Natural killer cell (primary cell): ENCODE measurements around the gene PTK7. TPM values are rescaled to one million over a fixed set of nuclear protein-coding genes. Genes with fewer than 3 reads are reported as not detected.

Experiments
- ATAC-seq, 3 donors: fragments of 150-1000 bp in 2 of 3; fragments of 200-7000 bp in 1 of 3; cut with Tn5 transposase; 1 replicate in 1 of 3; 2 replicates in 2 of 3; pipeline ENCODE4 v1.10.0; 2021; ENCODE audit warnings: mild to moderate bottlenecking in 2 of 3, moderate library complexity in 2 of 3
- DNase-seq, 2 donors: peaks; one replicate each; pipeline versions ENCODE4 v3.0.0 to v3.0.0-alpha.2; 2013 to 2021; ENCODE audit warnings: mixed read lengths in 1 of 2
- H3K27ac ChIP-seq: one replicate; pipeline ENCODE4 v1.5.1; 2013; ENCODE audit warnings: mild to moderate bottlenecking, low read length
- H3K27me3 ChIP-seq: one replicate; pipeline ENCODE4 v1.6.1; 2013; ENCODE audit warnings: low read length; ENCODE audit not compliant: control insufficient read depth, insufficient read depth
- H3K36me3 ChIP-seq: one replicate; pipeline ENCODE4 v1.6.1; 2013; ENCODE audit warnings: low read length; ENCODE audit not compliant: control insufficient read depth, insufficient read depth
- H3K4me1 ChIP-seq: one replicate; pipeline ENCODE4 v1.6.1; 2013; ENCODE audit warnings: low read length; ENCODE audit not compliant: control insufficient read depth, insufficient read depth
- H3K4me3 ChIP-seq: one replicate; pipeline ENCODE4 v1.5.1; 2013; ENCODE audit warnings: low read length
- H3K9me3 ChIP-seq: one replicate; pipeline ENCODE4 v1.6.1; 2013; ENCODE audit warnings: low read length; ENCODE audit not compliant: control insufficient read depth, insufficient read depth
- H3K27ac Mint-ChIP-seq, 2 donors: one replicate each; pipeline ENCODE4 v1.8.0; 2022; ENCODE audit warnings: mild to moderate bottlenecking in 2 of 2, mixed read lengths in 2 of 2, moderate library complexity in 1 of 2
- H3K27me3 Mint-ChIP-seq, 2 donors: one replicate each; pipeline ENCODE4 v1.8.0; 2022; ENCODE audit warnings: low read depth in 2 of 2, mixed read lengths in 2 of 2
- H3K36me3 Mint-ChIP-seq: one replicate; pipeline ENCODE4 v1.8.0; 2022; ENCODE audit warnings: mixed read lengths
- H3K4me1 Mint-ChIP-seq, 2 donors: one replicate each; pipeline ENCODE4 v1.8.0; 2022; ENCODE audit warnings: mixed read lengths in 2 of 2
- H3K4me3 Mint-ChIP-seq: one replicate; pipeline ENCODE4 v1.8.0; 2022; ENCODE audit warnings: mild to moderate bottlenecking, moderate library complexity, mixed read lengths
- H3K9me3 Mint-ChIP-seq, 2 donors: one replicate each; pipeline ENCODE4 v1.8.0; 2022; ENCODE audit warnings: mixed read lengths in 2 of 2
- WGBS: methylation state at CpG from one replicate; pipeline ENCODE4 v1.1.7; 2013; ENCODE audit warnings: missing lambda C conversion rate; ENCODE audit not compliant: insufficient coverage; 5-methylcytosine and 5-hydroxymethylcytosine counted together
- intact Hi-C: fragments of 100-400 bp; cut with micrococcal nuclease; formaldehyde crosslinking; loops from one replicate; pipeline ENCODE4 v1.14.2; 2022
- total RNA-seq, 4 donors: library from RNA; stranded (reverse); fragments of 120-200 nt in 1 of 4; gene quantifications; one replicate each; pipeline versions ENCODE4 v1.2.3 to v1.2.4, GENCODE V29; 2013 to 2022
- TF ChIP-seq, protein P1 (sequence below): fragments of 200-600 bp; IDR thresholded peaks from one replicate; pipeline ENCODE4 v1.8.0; 2022; ENCODE audit warnings: antibody characterized with exemption

PTK7 gene
- total RNA-seq, 3 donors from 2014 or later (not counting 1 experiment from before 2014, with no cell fraction given): 1.7 to 5.6 (median 2.8) TPM

DNA sequence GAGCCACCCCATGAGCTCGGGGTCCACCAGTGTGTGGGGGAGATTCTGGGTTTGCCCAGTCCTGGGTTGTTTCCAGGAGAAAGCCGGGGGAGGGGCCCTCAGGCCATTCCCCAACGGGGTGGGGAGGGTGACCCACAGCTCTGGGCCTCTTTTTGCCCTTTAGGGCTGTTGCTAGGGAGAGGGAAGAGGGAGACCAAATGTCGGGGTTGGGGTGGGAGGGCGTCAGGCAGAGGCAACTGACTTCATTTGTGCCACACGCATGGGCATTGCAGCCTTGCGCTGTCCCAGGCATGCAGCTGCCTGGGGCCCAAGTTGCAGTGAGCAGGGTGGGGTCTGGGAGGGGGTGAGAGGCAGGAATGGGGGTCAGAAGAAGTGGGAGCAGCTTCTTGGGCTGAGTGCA lies 103.9 kb downstream of the PTK7 start:
- intact Hi-C loops: no loop called here
- peaks cover 35 to 36% of the 10 kb centered on the region in 2 donors for H3K4me1 Mint-ChIP-seq
- H3K27me3 Mint-ChIP-seq: no peaks in the 10 kb centered on the region
- no peaks in the 10 kb centered on the region for H3K9me3 Mint-ChIP-seq
- no peak for ATAC-seq
- H3K36me3 Mint-ChIP-seq: no peaks in the 10 kb centered on the region
- H3K4me3 Mint-ChIP-seq: no peak overlapping the region
- 86% methylated on average over 6 of the region's 7 CpGs for WGBS
- Histone ChIP-seq H3K27ac (no peak overlapping the region), H3K36me3 (peaks cover 43% of the 10 kb centered on the region), H3K27me3 (no peaks in the 10 kb centered on the region), H3K4me1 (peaks cover 27% of the 10 kb centered on the region), H3K9me3 (no peaks in the 10 kb centered on the region), H3K4me3 (no peak overlapping the region)
- no peak overlapping the region for H3K27ac Mint-ChIP-seq
- TF ChIP-seq, protein P1, sequence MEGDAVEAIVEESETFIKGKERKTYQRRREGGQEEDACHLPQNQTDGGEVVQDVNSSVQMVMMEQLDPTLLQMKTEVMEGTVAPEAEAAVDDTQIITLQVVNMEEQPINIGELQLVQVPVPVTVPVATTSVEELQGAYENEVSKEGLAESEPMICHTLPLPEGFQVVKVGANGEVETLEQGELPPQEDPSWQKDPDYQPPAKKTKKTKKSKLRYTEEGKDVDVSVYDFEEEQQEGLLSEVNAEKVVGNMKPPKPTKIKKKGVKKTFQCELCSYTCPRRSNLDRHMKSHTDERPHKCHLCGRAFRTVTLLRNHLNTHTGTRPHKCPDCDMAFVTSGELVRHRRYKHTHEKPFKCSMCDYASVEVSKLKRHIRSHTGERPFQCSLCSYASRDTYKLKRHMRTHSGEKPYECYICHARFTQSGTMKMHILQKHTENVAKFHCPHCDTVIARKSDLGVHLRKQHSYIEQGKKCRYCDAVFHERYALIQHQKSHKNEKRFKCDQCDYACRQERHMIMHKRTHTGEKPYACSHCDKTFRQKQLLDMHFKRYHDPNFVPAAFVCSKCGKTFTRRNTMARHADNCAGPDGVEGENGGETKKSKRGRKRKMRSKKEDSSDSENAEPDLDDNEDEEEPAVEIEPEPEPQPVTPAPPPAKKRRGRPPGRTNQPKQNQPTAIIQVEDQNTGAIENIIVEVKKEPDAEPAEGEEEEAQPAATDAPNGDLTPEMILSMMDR: no peak
- no peak for DNase-seq

DNA sequence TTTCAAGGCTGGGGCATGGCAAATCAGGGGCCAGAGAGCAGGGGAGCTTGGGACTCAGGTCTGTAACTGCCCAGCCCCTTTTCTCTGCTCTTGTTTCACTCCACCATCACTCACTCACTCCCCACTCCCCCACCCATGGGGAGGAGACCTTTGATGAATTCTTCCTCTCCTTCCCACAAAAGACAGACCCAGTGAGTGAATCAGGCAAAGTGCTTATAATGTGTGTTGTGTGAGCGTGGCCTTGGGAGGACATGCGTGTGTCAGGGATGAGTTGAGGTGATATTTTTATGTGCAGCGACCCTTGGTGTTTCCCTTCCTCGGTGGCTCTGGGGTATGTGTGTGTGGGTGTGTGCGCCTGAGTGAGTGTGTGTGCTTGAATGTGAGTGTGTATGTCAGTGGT lies 104.9 kb downstream of the PTK7 start:
- H3K27ac ChIP-seq: no peak overlapping the region
- DNase-seq (no peak), ATAC-seq (no peak)
- peak overlapping the region; percentile 89 for H3K4me3 Mint-ChIP-seq
- H3K36me3 Mint-ChIP-seq: no peaks in the 10 kb centered on the region
- H3K4me1 Mint-ChIP-seq: peaks cover 36 to 38% of the 10 kb centered on the region in 2 donors
- TF ChIP-seq, protein P1: no peak
- no peak overlapping the region for H3K4me3 ChIP-seq
- peaks cover 19% of the 10 kb centered on the region for H3K4me1 ChIP-seq
- no peaks in the 10 kb centered on the region for H3K27me3 Mint-ChIP-seq
- 73% methylated on average over 5 of the region's 5 CpGs for WGBS
- H3K9me3 ChIP-seq: no peaks in the 10 kb centered on the region
- peak overlapping the region; percentile 79 to 81 for H3K27ac Mint-ChIP-seq
- intact Hi-C loops: no loop called here
- H3K27me3 ChIP-seq: no peaks in the 10 kb centered on the region
- no peaks in the 10 kb centered on the region for H3K9me3 Mint-ChIP-seq
- H3K36me3 ChIP-seq: peaks cover 44% of the 10 kb centered on the region

DNA sequence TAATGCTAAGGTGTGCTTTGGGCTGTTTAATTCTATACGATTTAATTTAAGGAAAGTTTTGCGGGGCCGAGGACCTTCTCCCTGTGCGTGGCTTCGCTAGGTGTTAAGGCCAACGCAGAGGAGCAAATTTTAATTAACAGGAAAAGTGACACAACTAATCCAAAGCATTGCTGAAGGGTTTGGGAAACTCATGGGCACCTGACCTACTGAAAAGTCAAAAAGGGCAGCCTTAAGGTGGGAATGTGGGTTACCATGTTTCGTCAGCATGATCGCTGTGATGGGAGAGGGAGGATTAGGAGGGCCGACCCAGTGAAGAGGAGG lies 105.5 kb downstream of the PTK7 start:
- Histone ChIP-seq H3K9me3 (no peaks in the 10 kb centered on the region), H3K36me3 (peaks cover 43% of the 10 kb centered on the region), H3K27me3 (no peaks in the 10 kb centered on the region), H3K27ac (peak overlapping the region; percentile 39), H3K4me3 (peak overlapping the region; percentile 80), H3K4me1 (peaks cover 17% of the 10 kb centered on the region)
- Mint-ChIP-seq H3K27ac (peak overlapping the region; percentile 79 to 81), H3K36me3 (no peaks in the 10 kb centered on the region), H3K4me1 (peaks cover 36 to 42% of the 10 kb centered on the region in 2 donors), H3K27me3 (no peaks in the 10 kb centered on the region), H3K4me3 (peak overlapping the region; percentile 89), H3K9me3 (no peaks in the 10 kb centered on the region)
- ATAC-seq (no peak), DNase-seq (no peak)
- WGBS: 68% methylated on average over 9 of the region's 9 CpGs
- TF ChIP-seq, protein P1: no peak
- intact Hi-C loops: no loop called here
